ENCODE data around the gene ERMAP.

GRCh38 chr1:42847111-42847595 is 30.2 kb downstream of the ERMAP start:
- TF ChIP-seq CTCF (conservative IDR thresholded peaks at IDR 0.05), result no peak
- no peak for TF ChIP-seq ZFX (IDR thresholded peaks at IDR 0.05)
